ENCODE measurements around the gene CPNE6. TPM values are rescaled to one million over a fixed set of nuclear protein-coding genes. Genes with fewer than 3 reads are reported as not detected.
A peak's percentile ranks its signal among the peaks of the same experiment; 100 is the strongest.

The CPNE6 gene
- total and polyA plus RNA-seq, 2 donors from 2014 or later: 0.19 to 3.4 TPM

DNA sequence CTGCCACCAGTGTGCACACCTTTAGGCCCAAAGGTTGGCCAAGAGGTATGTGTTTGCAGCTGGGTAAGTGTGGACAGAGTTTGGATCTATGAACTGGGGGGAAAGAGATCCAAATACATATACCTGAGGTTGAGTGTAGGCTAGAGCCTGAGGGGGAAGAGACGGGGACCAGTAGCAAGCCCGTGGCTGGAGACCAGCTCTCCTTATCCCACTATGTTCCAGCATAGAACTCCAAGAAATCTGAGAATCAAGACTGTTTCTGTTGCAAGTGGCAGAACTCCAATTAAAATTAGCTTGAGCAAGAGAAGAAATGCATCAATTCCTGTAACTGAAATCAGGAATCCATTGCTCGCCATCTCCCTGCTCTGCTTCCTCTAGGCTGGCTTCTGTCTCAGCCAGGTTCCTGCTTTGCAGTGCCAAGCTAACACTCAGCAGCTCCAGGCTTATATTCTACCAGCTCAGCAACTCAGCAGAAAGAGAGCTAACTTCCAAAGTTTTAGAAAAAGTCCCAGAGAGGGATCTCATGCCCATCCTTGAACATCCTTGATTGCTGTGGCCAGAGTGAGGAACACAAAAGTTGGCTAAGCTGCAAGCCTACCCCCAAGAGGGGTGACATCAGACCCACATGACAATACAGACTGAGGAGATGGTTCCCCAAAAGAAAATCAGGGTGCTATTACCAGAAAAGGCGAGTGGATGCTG lies 21.3 kb downstream of the CPNE6 start:
- TF ChIP-seq, protein P1, sequence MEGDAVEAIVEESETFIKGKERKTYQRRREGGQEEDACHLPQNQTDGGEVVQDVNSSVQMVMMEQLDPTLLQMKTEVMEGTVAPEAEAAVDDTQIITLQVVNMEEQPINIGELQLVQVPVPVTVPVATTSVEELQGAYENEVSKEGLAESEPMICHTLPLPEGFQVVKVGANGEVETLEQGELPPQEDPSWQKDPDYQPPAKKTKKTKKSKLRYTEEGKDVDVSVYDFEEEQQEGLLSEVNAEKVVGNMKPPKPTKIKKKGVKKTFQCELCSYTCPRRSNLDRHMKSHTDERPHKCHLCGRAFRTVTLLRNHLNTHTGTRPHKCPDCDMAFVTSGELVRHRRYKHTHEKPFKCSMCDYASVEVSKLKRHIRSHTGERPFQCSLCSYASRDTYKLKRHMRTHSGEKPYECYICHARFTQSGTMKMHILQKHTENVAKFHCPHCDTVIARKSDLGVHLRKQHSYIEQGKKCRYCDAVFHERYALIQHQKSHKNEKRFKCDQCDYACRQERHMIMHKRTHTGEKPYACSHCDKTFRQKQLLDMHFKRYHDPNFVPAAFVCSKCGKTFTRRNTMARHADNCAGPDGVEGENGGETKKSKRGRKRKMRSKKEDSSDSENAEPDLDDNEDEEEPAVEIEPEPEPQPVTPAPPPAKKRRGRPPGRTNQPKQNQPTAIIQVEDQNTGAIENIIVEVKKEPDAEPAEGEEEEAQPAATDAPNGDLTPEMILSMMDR (IDR thresholded peaks at IDR 0.05; ENCODE audit: borderline replicate concordance, extremely low read depth, insufficient read depth): no peak
- Histone ChIP-seq H3K9me3 (ENCODE audit: control insufficient read depth in 2 of 3, insufficient read depth in 1 of 3, low read length in 3 of 3) (no peaks in the 10 kb centered on the region), H3K27me3 (ENCODE audit: control insufficient read depth, insufficient read depth, low read length) (no peaks in the 10 kb centered on the region), H3K36me3 (ENCODE audit: control insufficient read depth in 2 of 3, insufficient read depth in 3 of 3, low read length in 3 of 3) (peaks cover 0 to 8% (median 2%) of the 10 kb centered on the region in 3 donors), H3K27ac (ENCODE audit: low read depth in 2 of 2, low read length in 2 of 2) (peak overlapping the region in 1 of 2 donors; percentile 16), H3K4me3 (ENCODE audit: low read length in 3 of 3) (peak overlapping the region in 2 of 3 donors; percentile 13 to 38), H3K4me1 (ENCODE audit: control insufficient read depth in 2 of 3, insufficient read depth in 2 of 3, low read depth in 1 of 3, low read length in 3 of 3) (peaks cover 0 to 25% (median 4%) of the 10 kb centered on the region in 3 donors), H3K9ac (ENCODE audit: low read length in 3 of 3) (no peak overlapping the region)
- DNase-seq (no peak), FAIRE-seq (no peak)
- intact Hi-C loops (cut with DNase I): no loop called here

DNA sequence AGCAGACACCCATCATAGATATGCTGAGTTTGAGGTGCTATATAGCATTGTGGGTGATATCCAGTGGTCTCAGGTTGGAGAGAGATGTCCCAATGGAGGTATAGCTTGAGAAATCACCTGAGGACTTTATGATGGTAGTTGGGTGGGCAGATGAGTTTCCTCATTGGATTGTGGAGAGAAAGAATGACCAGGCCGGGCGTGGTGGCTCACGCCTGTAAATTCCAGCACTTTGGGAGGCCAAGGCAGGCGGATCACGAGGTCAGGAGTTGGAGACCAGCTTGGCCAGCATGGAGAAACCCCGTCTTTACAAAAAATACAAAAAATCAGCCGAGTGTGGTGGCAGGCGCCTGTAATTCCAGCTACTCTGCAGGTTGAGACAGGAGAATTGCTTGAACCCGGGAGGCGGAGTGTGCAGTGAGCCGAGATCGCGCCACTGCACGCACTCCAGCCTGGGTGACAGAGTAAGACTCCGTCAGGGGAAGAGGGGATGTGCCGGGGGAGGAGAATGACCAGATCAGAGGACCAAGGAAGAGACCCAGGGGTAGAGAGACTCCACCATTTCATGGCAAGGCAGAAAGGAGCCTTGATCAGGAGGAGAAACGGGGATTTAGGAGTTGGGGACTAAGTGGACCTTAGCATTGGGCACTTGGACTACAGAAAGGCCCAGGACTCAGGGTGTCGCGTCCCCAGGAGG lies 22.0 kb downstream of the CPNE6 start:
- TF ChIP-seq, protein P1 (IDR thresholded peaks at IDR 0.05; ENCODE audit: borderline replicate concordance, extremely low read depth, insufficient read depth): no peak
- H3K27me3 ChIP-seq (ENCODE audit: control insufficient read depth, insufficient read depth, low read length): no peaks in the 10 kb centered on the region
- peaks cover 0 to 25% (median 4%) of the 10 kb centered on the region in 3 donors for H3K4me1 ChIP-seq (ENCODE audit: control insufficient read depth in 2 of 3, insufficient read depth in 2 of 3, low read depth in 1 of 3, low read length in 3 of 3)
- intact Hi-C loops (cut with DNase I): no loop called here
- peak overlapping the region; percentile 12 to 82 (median 48) for H3K4me3 ChIP-seq (ENCODE audit: low read length in 3 of 3)
- H3K9ac ChIP-seq (ENCODE audit: low read length in 3 of 3): peak overlapping the region in 2 of 3 donors; percentile 22 to 97
- FAIRE-seq (no peak), DNase-seq (no peak)
- peaks cover 0 to 14% (median 2%) of the 10 kb centered on the region in 3 donors for H3K36me3 ChIP-seq (ENCODE audit: control insufficient read depth in 2 of 3, insufficient read depth in 3 of 3, low read length in 3 of 3)
- no peaks in the 10 kb centered on the region for H3K9me3 ChIP-seq (ENCODE audit: control insufficient read depth in 2 of 3, insufficient read depth in 1 of 3, low read length in 3 of 3)
- H3K27ac ChIP-seq (ENCODE audit: low read depth in 2 of 2, low read length in 2 of 2): peak overlapping the region; percentile 92 to 95

DNA sequence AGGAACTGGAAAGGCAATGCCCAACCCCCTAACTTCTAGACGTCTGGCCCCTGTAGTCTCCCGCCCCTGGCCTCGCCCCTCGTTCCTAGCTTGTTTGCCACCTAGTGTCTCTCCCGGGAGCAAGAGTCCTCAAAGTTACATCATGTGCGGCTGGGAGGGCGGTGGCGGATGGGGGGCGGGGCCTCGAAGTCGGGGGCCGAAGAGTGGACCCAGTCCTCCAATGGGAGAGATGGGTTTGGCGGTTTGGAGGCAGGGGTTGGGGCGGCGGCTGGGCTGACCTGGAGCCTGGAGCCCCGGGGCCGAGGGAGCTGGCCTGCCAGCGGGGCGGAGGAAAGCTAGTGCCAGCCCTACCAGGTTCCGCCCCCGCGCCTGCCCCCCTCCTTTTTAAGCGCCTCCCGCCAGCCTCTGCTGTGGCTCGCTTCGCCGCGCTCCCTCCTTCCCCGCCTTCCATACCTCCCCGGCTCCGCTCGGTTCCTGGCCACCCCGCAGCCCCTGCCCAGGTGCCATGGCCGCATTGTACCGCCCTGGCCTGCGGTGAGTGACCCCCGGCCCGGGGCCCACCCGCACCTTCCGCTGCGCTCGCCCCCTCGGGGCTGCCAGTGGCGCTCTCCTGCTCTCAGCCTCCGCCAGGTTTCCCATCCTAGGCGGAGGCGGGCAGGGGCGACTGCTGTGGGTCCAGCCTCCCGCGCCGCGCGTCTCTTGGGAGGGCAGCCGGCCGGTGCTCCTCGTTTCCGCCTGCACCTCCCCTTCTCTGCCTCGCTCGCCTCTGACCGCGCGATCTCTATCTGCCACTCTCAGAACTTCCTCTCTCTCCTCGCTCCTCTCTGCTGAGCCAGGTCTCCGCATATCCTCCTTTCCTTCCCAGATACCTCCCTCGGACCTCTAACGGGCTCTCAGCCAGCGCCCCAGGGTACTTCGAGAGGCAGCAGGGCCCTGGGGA lies 22.8 kb downstream of the CPNE6 start, which contains the start of gene PCK2:
Gene PCK2 (plus strand): TSS at position 411 of the 940 bp plus-strand sequence. CDS start 95 bp downstream, at position 506.
- peaks cover 0 to 21% (median 2%) of the 10 kb centered on the region in 3 donors for H3K36me3 ChIP-seq (ENCODE audit: control insufficient read depth in 2 of 3, insufficient read depth in 3 of 3, low read length in 3 of 3)
- peak within 1 kb of the TSS; percentile 33 to 97 (median 81) for H3K9ac ChIP-seq (ENCODE audit: low read length in 3 of 3)
- TF ChIP-seq, protein P1 (IDR thresholded peaks at IDR 0.05; ENCODE audit: borderline replicate concordance, extremely low read depth, insufficient read depth): no peak
- no peaks in the 10 kb centered on the region for H3K9me3 ChIP-seq (ENCODE audit: control insufficient read depth in 2 of 3, insufficient read depth in 1 of 3, low read length in 3 of 3)
- intact Hi-C loops (cut with DNase I): no loop called here
- H3K4me1 ChIP-seq (ENCODE audit: control insufficient read depth in 2 of 3, insufficient read depth in 2 of 3, low read depth in 1 of 3, low read length in 3 of 3): peaks cover 0 to 27% (median 4%) of the 10 kb centered on the region in 3 donors
- no peaks in the 10 kb centered on the region for H3K27me3 ChIP-seq (ENCODE audit: control insufficient read depth, insufficient read depth, low read length)
- H3K4me3 ChIP-seq (ENCODE audit: low read length in 3 of 3): peak within 1 kb of the TSS; percentile 51 to 82 (median 71)
- FAIRE-seq: no peak
- H3K27ac ChIP-seq (ENCODE audit: low read depth in 2 of 2, low read length in 2 of 2): peak within 1 kb of the TSS; percentile 92 to 95
- DNase-seq: peak; percentile 93 to 98 (median 95)
